Panc1 (cell line): ENCODE data around the gene MFSD6. TPM values are rescaled to one million over a fixed set of nuclear protein-coding genes. Genes with fewer than 3 reads are reported as not detected.

Source experiments
- ATAC-seq: fragments of 200-7000 bp; cut with Tn5 transposase; 2 replicates; pipeline ENCODE4 v1.9.1; 2020; ENCODE audit warnings: mild to moderate bottlenecking, moderate library complexity
- BruUV-seq: library from RNA; stranded (reverse); fragments of 400-500 nt; replicated peaks from 2 replicates; lab custom pipeline; 2021; lab: Mats Ljungman, UMichigan
- CTCF ChIA-PET: fragments of 300-600 bp; sonication (Branson Sonifier 250); formaldehyde crosslinking; loops from one replicate; lab custom pipeline; 2022; ENCODE audit warnings: antibody characterized with exemption; lab: Charles Lee
- POLR2A ChIA-PET: fragments of 300-600 bp; sonication (Branson Sonifier 250); formaldehyde crosslinking; loops from one replicate; lab custom pipeline; 2022; ENCODE audit warnings: antibody characterized with exemption; lab: Charles Lee
- DNase-seq: peaks from one replicate; pipeline ENCODE4 v3.0.0-alpha.2; 2010; ENCODE audit warnings: low read depth, low spot score
- H3K27ac ChIP-seq: 2 replicates; pipeline ENCODE4 v1.5.1; 2011; ENCODE audit warnings: mild to moderate bottlenecking, low read length, inconsistent platforms
- H3K27me3 ChIP-seq: fragments of 200-500 bp; sonication (Bioruptor generic); 2 replicates; pipeline ENCODE4 v1.6.0; 2014; ENCODE audit warnings: low read length, inconsistent platforms; ENCODE audit not compliant: control insufficient read depth, insufficient read depth
- H3K36me3 ChIP-seq: fragments of 200-500 bp; sonication (Bioruptor generic); 2 replicates; pipeline ENCODE4 v1.5.1; 2014; ENCODE audit warnings: inconsistent platforms, mild to moderate bottlenecking, low read length, moderate library complexity; ENCODE audit not compliant: control insufficient read depth, insufficient read depth
- H3K4me1 ChIP-seq: 2 replicates; pipeline ENCODE4 v1.5.1; 2011; ENCODE audit warnings: inconsistent platforms, mild to moderate bottlenecking, low read length, moderate library complexity; ENCODE audit not compliant: control insufficient read depth, insufficient read depth
- H3K4me3 ChIP-seq, 2 experiments: 2 replicates each; pipeline ENCODE4 v1.5.1; 2011 to 2012; ENCODE audit warnings: low read depth in 2 of 2, low read length in 2 of 2, mild to moderate bottlenecking in 2 of 2, inconsistent platforms in 1 of 2, moderate library complexity in 1 of 2
- H3K9me3 ChIP-seq: fragments of 200-500 bp; sonication (Bioruptor generic); 2 replicates; pipeline ENCODE4 v1.5.1; 2014; ENCODE audit warnings: low read depth, mild to moderate bottlenecking, inconsistent platforms, low read length, moderate library complexity; ENCODE audit not compliant: control insufficient read depth, insufficient read depth
- CTCF ChIP-seq: fragments of 450-650 bp; IDR thresholded peaks from 2 replicates; pipeline ENCODE4 v1.5.1; 2017; ENCODE audit warnings: mild to moderate bottlenecking
- POLR2AphosphoS5 ChIP-seq: IDR thresholded peaks from 2 replicates; pipeline ENCODE4 v1.6.1; 2012; ENCODE audit warnings: mild to moderate bottlenecking, low read depth, low read length, moderate library complexity
- REST ChIP-seq, 2 experiments: IDR thresholded peaks; 2 replicates each; pipeline ENCODE4 v1.6.1; 2011 to 2012; ENCODE audit warnings: low read depth in 2 of 2, control low read depth in 1 of 2, low read length in 1 of 2, mild to moderate bottlenecking in 1 of 2, moderate library complexity in 1 of 2; ENCODE audit not compliant: insufficient read depth in 1 of 2
- SIN3A ChIP-seq: IDR thresholded peaks from 2 replicates; pipeline ENCODE4 v1.6.1; 2012; ENCODE audit warnings: low read depth, mild to moderate bottlenecking, low read length, moderate library complexity, borderline replicate concordance; ENCODE audit not compliant: insufficient read depth
- TCF7L2 ChIP-seq: IDR thresholded peaks from 2 replicates; pipeline ENCODE4 v1.6.1; 2011; ENCODE audit warnings: mild to moderate bottlenecking, low read depth, low read length, inconsistent platforms
- in situ Hi-C: cut with HindIII; loops from 2 replicates; pipeline ENCODE4 v1.10.0; 2016; ENCODE audit warnings: low sequenced_read_pairs, low pct_unique_long_range_greater_than_20kb
- intact Hi-C: fragments of 100-400 bp; cut with micrococcal nuclease; formaldehyde crosslinking; loops from one replicate; pipeline ENCODE4 v1.10.0; 2022; ENCODE audit not compliant: unreplicated experiment
- total RNA-seq: library from RNA; stranded (reverse); gene quantifications from one replicate; pipeline ENCODE4 v1.2.1, GENCODE V29; 2021; ENCODE audit not compliant: unreplicated experiment

The MFSD6 gene
- total RNA-seq, 1 experiment from 2014 or later = 10.4 TPM

- POLR2A ChIA-PET = no interaction called here
- TF ChIP-seq CTCF (no peak), SIN3A (no peak), REST (IDR thresholded peaks at IDR 0.05; ENCODE audit: insufficient read depth in 1 of 2, low read depth in 2 of 2, low read length in 1 of 2) (no peak)
- in situ Hi-C loops (no loop called here), intact Hi-C loops (no loop called here)
- Histone ChIP-seq H3K9me3 (no peaks in the 10 kb centered on the region), H3K4me3 (no peak overlapping the region), H3K4me1 (no peaks in the 10 kb centered on the region), H3K27me3 (no peaks in the 10 kb centered on the region), H3K27ac (no peak overlapping the region), H3K36me3 (no peaks in the 10 kb centered on the region)
- BruUV-seq = no TSS peak
- DNase-seq (no peak), ATAC-seq (no peak)
- CTCF ChIA-PET = no interaction called here
These were observed 89.3 kb downstream of the MFSD6 start for GRCh38 chr2:190497428-190497827.

DNA sequence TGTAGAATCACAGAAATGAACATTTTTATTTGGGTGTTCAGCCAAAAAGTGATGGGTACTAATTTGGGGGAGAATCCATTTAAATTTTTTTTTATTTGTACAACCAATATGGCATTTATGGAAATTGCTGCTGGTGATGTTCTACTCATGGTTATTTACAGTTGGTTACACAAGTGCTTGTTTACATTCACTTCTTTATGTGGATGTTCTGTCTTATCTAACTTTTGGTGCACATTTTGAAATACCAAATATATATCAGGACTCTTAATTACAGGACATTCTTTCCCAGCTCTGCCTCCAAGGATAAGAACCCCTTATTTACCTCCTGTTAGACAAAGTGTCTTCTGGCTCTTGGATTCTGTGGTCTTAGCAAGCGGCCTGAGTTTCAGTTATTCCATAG, 91.1 kb downstream of the MFSD6 start:
- Histone ChIP-seq H3K4me1 (no peaks in the 10 kb centered on the region), H3K27ac (no peak overlapping the region), H3K9me3 (no peaks in the 10 kb centered on the region), H3K36me3 (no peaks in the 10 kb centered on the region), H3K27me3 (no peaks in the 10 kb centered on the region), H3K4me3 (no peak overlapping the region)
- in situ Hi-C loops (no loop called here), intact Hi-C loops (no loop called here)
- ChIA-PET CTCF (no interaction called here), POLR2A (no interaction called here)
- no peak for TF ChIP-seq SIN3A
- no peak for TF ChIP-seq TCF7L2
- TF ChIP-seq POLR2AphosphoS5 = no peak
- TF ChIP-seq CTCF = no peak
- no peak for TF ChIP-seq REST (IDR thresholded peaks at IDR 0.05; ENCODE audit: insufficient read depth in 1 of 2, low read depth in 2 of 2, low read length in 1 of 2)
- no TSS peak for BruUV-seq
- no peak for ATAC-seq
- DNase-seq = no peak
